AG10803 (cell line): ENCODE results near the gene FUT8.

ENCODE experiments used
- DNase-seq: peaks from one replicate; pipeline ENCODE4 v3.0.0; 2010; ENCODE audit warnings: low read depth
- H3K4me3 ChIP-seq: 2 replicates; pipeline ENCODE4 v1.5.1; 2011; ENCODE audit warnings: mild to moderate bottlenecking, low read length, control low read depth
- CTCF ChIP-seq: conservative IDR thresholded peaks from 2 replicates; pipeline ENCODE4 v1.5.1; 2011; ENCODE audit warnings: mild to moderate bottlenecking, low read length, control low read depth, inconsistent platforms

The FUT8 gene

GRCh38 chr14:65594153-65594881, 181.8 kb downstream of the FUT8 start:
- TF ChIP-seq CTCF, result no peak
- no peak for DNase-seq
- no peak overlapping the region for H3K4me3 ChIP-seq

GRCh38 chr14:65594882-65595237, 182.3 kb downstream of the FUT8 start:
- DNase-seq, result no peak
- TF ChIP-seq CTCF, result no peak
- H3K4me3 ChIP-seq, result no peak overlapping the region

- DNase-seq, result peak; percentile 61
- no peak for TF ChIP-seq CTCF
- no peak overlapping the region for H3K4me3 ChIP-seq
These were observed 186.8 kb downstream of the FUT8 start for GRCh38 chr14:65599375-65599774.

GRCh38 chr14:65600742-65601141, 188.2 kb downstream of the FUT8 start:
- H3K4me3 ChIP-seq, result no peak overlapping the region
- DNase-seq, result no peak
- TF ChIP-seq CTCF, result no peak

GRCh38 chr14:65604535-65604934, 192.0 kb downstream of the FUT8 start:
- TF ChIP-seq CTCF, result no peak
- no peak for DNase-seq
- no peak overlapping the region for H3K4me3 ChIP-seq

- TF ChIP-seq CTCF, result peak; percentile 39
- no peak overlapping the region for H3K4me3 ChIP-seq
- no peak for DNase-seq
These were observed 192.4 kb downstream of the FUT8 start for GRCh38 chr14:65604936-65605335.

GRCh38 chr14:65606460-65606859, 193.9 kb downstream of the FUT8 start:
- TF ChIP-seq CTCF, result no peak
- no peak overlapping the region for H3K4me3 ChIP-seq
- DNase-seq, result no peak
